Measurements from ENCODE around the gene INPP5F.

INPP5F gene

DNA sequence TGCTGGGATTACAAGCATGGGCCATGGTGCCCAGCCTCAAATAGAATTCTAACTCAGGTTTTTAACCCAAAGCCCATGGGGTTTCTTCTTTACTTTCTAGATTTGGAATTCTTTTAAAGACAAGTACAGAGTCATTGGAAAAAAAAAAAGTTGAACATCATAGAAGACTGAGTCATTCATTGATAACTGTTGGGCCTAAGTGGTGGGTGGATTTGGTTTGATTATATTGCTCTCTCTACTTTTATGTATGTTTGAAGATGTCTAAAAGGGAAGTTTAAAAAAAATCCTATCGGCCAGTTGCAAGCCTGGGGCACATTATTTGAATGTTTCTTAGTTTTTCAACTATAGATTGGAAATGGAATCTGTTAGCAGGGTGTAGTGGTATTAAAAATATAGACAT is 49.7 kb downstream of the INPP5F start:
- no peaks in the 10 kb centered on the region for H3K36me3 ChIP-seq (ENCODE audit: insufficient read depth, insufficient read length, low read length)
- DNase-seq (ENCODE audit: low read depth, low spot score): no peak
- no peaks in the 10 kb centered on the region for H3K4me1 ChIP-seq (ENCODE audit: insufficient read depth, insufficient read length)
- no peak overlapping the region for H3K9ac ChIP-seq (ENCODE audit: insufficient read length, low read depth)
- H3K27me3 ChIP-seq (ENCODE audit: insufficient read depth, insufficient read length): no peaks in the 10 kb centered on the region
- no peak for TF ChIP-seq SUZ12 (IDR thresholded peaks at IDR 0.05; ENCODE audit: extremely low read depth, insufficient read depth, insufficient read length)
- no peak for TF ChIP-seq ZNF274 (IDR thresholded peaks at IDR 0.05; ENCODE audit: low read depth, low read length)
- no peak for TF ChIP-seq YY1 (IDR thresholded peaks at IDR 0.05; ENCODE audit: insufficient read depth, insufficient read length)
- no peaks in the 10 kb centered on the region for H3K9me3 ChIP-seq (ENCODE audit: insufficient read depth, low read length)
- H3K4me3 ChIP-seq (ENCODE audit: insufficient read length, low read depth): no peak overlapping the region

DNA sequence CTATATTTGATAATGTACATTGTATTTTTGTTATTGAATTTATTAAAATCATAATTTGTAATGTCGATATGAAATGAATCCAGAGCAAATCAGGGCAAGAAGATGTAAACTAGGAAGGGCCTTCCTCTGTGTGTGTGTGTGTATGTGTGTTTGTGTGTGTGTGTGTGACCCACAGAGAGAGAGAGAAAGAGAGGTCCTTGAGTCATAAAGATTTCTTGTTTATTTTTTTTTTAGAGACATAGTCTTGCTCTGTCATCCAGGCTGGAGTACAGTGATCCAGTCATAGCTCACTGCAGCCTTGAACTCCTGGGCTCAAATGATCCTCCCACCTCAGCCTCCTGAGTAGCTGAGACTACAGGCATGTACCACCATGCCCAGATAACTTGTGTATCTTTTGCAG is 50.7 kb downstream of the INPP5F start:
- no peak for DNase-seq (ENCODE audit: low read depth, low spot score)
- Histone ChIP-seq H3K4me3 (ENCODE audit: insufficient read length, low read depth) (no peak overlapping the region), H3K36me3 (ENCODE audit: insufficient read depth, insufficient read length, low read length) (no peaks in the 10 kb centered on the region), H3K27me3 (ENCODE audit: insufficient read depth, insufficient read length) (no peaks in the 10 kb centered on the region), H3K9me3 (ENCODE audit: insufficient read depth, low read length) (no peaks in the 10 kb centered on the region), H3K9ac (ENCODE audit: insufficient read length, low read depth) (no peak overlapping the region), H3K4me1 (ENCODE audit: insufficient read depth, insufficient read length) (no peaks in the 10 kb centered on the region)
- TF ChIP-seq YY1 (IDR thresholded peaks at IDR 0.05; ENCODE audit: insufficient read depth, insufficient read length) (no peak), ZNF274 (IDR thresholded peaks at IDR 0.05; ENCODE audit: low read depth, low read length) (no peak), SUZ12 (IDR thresholded peaks at IDR 0.05; ENCODE audit: extremely low read depth, insufficient read depth, insufficient read length) (no peak)

DNA sequence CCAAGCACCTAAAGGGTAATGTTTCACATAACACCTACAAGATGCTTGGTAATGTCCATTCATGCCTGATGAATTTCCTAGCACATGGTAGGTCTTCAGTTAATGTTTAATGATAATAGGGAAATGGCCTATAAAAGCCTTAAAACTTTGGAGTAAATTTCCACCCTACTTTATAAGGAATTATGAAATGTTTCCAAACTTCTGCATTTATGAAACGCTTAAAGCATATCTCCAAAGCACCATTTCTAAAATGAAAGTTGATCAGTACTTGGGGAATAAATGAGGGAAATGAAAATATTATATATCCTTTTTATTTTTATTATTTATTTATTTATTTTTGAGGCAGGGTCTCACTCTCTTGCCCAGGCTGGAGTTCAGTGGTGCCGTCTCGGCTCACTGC is 51.8 kb downstream of the INPP5F start:
- no peak overlapping the region for H3K9ac ChIP-seq (ENCODE audit: insufficient read length, low read depth)
- no peaks in the 10 kb centered on the region for H3K36me3 ChIP-seq (ENCODE audit: insufficient read depth, insufficient read length, low read length)
- no peaks in the 10 kb centered on the region for H3K9me3 ChIP-seq (ENCODE audit: insufficient read depth, low read length)
- no peak for DNase-seq (ENCODE audit: low read depth, low spot score)
- TF ChIP-seq ZNF274 (IDR thresholded peaks at IDR 0.05; ENCODE audit: low read depth, low read length): no peak
- no peak for TF ChIP-seq SUZ12 (IDR thresholded peaks at IDR 0.05; ENCODE audit: extremely low read depth, insufficient read depth, insufficient read length)
- no peak for TF ChIP-seq YY1 (IDR thresholded peaks at IDR 0.05; ENCODE audit: insufficient read depth, insufficient read length)
- H3K4me1 ChIP-seq (ENCODE audit: insufficient read depth, insufficient read length): no peaks in the 10 kb centered on the region
- H3K27me3 ChIP-seq (ENCODE audit: insufficient read depth, insufficient read length): no peaks in the 10 kb centered on the region
- no peak overlapping the region for H3K4me3 ChIP-seq (ENCODE audit: insufficient read length, low read depth)

DNA sequence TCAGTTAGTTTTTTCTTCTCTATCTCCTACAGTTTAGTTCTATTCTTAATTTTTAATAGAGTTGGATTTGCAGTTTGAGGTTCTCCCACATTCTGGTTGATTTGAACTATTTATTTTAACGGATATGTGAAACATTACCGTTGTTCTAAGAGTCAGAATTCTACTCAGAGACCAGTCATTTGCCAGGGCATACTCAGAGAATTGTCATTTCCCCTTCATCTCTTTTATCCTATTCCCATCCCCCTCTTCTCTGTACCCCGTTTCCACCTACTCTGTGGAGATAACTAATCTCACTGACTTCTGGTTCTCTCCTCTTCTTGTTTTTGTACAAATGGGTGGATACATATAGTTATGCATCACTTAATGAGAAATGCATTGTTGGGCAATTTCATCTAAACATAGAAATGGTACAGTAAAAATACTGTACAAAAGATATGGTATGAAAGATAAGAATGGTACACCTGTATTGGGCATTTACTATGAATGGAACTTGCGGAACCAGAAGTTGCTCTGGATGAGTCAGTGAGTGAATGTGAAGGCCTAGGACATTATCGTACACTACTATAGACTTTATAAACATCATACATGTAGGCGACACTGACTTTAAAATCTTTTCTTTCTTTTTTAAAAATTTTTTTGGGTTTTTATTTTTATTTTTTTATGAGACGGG is 53.1 kb downstream of the INPP5F start:
- no peak for TF ChIP-seq YY1 (IDR thresholded peaks at IDR 0.05; ENCODE audit: insufficient read depth, insufficient read length)
- TF ChIP-seq SUZ12 (IDR thresholded peaks at IDR 0.05; ENCODE audit: extremely low read depth, insufficient read depth, insufficient read length): no peak
- TF ChIP-seq ZNF274 (IDR thresholded peaks at IDR 0.05; ENCODE audit: low read depth, low read length): no peak
- no peak for DNase-seq (ENCODE audit: low read depth, low spot score)
- no peaks in the 10 kb centered on the region for H3K4me1 ChIP-seq (ENCODE audit: insufficient read depth, insufficient read length)
- no peak overlapping the region for H3K9ac ChIP-seq (ENCODE audit: insufficient read length, low read depth)
- H3K9me3 ChIP-seq (ENCODE audit: insufficient read depth, low read length): no peaks in the 10 kb centered on the region
- H3K36me3 ChIP-seq (ENCODE audit: insufficient read depth, insufficient read length, low read length): no peaks in the 10 kb centered on the region
- no peak overlapping the region for H3K4me3 ChIP-seq (ENCODE audit: insufficient read length, low read depth)
- H3K27me3 ChIP-seq (ENCODE audit: insufficient read depth, insufficient read length): no peaks in the 10 kb centered on the region

DNA sequence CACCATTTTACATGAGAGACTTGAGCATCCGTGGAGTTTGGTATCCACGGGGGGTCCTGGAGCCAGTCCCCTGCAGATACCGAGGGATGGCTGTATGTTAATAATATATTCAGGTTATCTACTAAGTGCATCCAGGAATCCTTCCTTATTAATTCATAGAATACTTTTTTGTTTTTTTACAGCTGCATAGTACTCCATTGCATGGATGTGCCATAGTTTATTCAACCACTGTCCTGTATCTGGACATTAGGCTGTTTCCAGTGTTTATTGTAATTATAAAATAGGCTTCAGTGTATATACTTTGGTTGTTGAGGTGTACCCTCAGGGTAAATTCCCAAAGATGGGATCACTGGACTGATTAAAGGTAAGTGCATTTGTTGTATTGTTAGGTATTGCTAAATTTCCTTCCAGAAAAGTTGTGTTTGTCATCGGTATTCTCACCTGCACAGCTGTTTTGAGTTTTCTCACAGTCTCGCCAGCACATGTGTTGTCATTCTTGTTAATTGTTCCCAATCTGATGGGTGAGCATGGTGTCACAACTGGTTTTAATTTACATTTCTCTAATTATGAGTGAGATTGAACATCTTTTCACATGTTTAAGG is 55.1 kb downstream of the INPP5F start:
- no peak for TF ChIP-seq YY1 (IDR thresholded peaks at IDR 0.05; ENCODE audit: insufficient read depth, insufficient read length)
- no peak for TF ChIP-seq SUZ12 (IDR thresholded peaks at IDR 0.05; ENCODE audit: extremely low read depth, insufficient read depth, insufficient read length)
- TF ChIP-seq ZNF274 (IDR thresholded peaks at IDR 0.05; ENCODE audit: low read depth, low read length): no peak
- Histone ChIP-seq H3K4me1 (ENCODE audit: insufficient read depth, insufficient read length) (no peaks in the 10 kb centered on the region), H3K27me3 (ENCODE audit: insufficient read depth, insufficient read length) (no peaks in the 10 kb centered on the region), H3K9ac (ENCODE audit: insufficient read length, low read depth) (no peak overlapping the region), H3K9me3 (ENCODE audit: insufficient read depth, low read length) (no peaks in the 10 kb centered on the region), H3K36me3 (ENCODE audit: insufficient read depth, insufficient read length, low read length) (no peaks in the 10 kb centered on the region), H3K4me3 (ENCODE audit: insufficient read length, low read depth) (no peak overlapping the region)
- DNase-seq (ENCODE audit: low read depth, low spot score): no peak

DNA sequence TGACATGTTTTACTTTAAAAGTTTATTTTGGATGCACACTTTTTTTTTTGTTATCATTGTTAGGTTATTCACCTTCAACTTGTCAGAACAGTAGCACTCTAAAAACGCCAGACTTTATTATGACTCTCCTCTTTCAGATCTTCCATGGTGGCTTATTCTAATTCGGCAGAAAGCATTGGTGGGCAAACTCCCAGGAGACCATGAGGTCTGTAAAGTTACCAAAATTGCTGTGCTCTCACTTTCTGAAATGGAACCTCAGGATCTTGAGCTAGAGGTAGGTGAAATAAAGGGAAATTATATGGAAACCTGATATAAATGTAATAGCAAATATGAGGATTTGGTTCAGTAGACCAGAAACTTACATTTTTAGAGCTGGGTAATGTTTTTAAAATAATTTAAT is 55.6 kb downstream of the INPP5F start:
- no peaks in the 10 kb centered on the region for H3K4me1 ChIP-seq (ENCODE audit: insufficient read depth, insufficient read length)

DNA sequence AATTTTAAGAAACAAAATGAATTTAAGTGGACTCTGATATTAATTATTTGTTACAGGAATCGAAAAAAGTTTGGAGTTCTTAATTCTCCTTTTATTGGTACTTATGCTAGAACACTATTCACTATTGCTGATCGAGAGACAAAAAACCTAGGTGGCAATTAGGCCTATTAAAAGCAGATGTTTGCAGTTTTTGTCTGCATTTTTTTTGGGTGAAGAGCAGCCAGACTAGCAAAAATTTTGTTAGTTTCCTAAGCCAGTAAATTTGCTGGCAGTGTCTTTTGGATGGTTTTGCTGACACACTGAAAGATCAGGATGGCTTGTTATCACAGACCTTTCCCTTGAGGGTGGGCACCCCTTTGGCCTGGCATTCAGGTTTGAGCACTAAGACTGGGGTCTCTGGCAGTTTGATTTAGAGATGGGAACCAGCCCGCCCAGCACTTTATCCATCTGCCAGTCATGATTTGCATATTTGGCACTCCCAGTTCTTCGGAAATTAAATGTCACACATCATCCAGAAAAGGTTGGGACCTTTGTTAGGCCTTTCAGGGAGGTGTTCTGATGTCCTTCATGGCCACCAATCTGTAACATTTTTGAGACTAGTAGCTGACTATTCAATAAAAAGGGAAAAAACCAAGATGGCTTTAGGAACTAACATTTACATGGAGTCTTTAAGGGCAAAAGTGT is 57.3 kb downstream of the INPP5F start:
- H3K9ac ChIP-seq (ENCODE audit: insufficient read length, low read depth): no peak overlapping the region
- H3K4me1 ChIP-seq (ENCODE audit: insufficient read depth, insufficient read length): peaks cover 3% of the 10 kb centered on the region
- no peak for DNase-seq (ENCODE audit: low read depth, low spot score)
- no peaks in the 10 kb centered on the region for H3K9me3 ChIP-seq (ENCODE audit: insufficient read depth, low read length)
- TF ChIP-seq SUZ12 (IDR thresholded peaks at IDR 0.05; ENCODE audit: extremely low read depth, insufficient read depth, insufficient read length) (no peak), ZNF274 (IDR thresholded peaks at IDR 0.05; ENCODE audit: low read depth, low read length) (no peak), YY1 (IDR thresholded peaks at IDR 0.05; ENCODE audit: insufficient read depth, insufficient read length) (no peak)
- H3K36me3 ChIP-seq (ENCODE audit: insufficient read depth, insufficient read length, low read length): no peaks in the 10 kb centered on the region
- no peak overlapping the region for H3K4me3 ChIP-seq (ENCODE audit: insufficient read length, low read depth)
- H3K27me3 ChIP-seq (ENCODE audit: insufficient read depth, insufficient read length): no peaks in the 10 kb centered on the region

More for the DNA sequence above, 55.6 kb downstream of the INPP5F start:
- no peak overlapping the region for H3K9ac ChIP-seq (ENCODE audit: insufficient read length, low read depth)
- no peak for DNase-seq (ENCODE audit: low read depth, low spot score)
- no peaks in the 10 kb centered on the region for H3K9me3 ChIP-seq (ENCODE audit: insufficient read depth, low read length)
- no peaks in the 10 kb centered on the region for H3K36me3 ChIP-seq (ENCODE audit: insufficient read depth, insufficient read length, low read length)
- no peaks in the 10 kb centered on the region for H3K27me3 ChIP-seq (ENCODE audit: insufficient read depth, insufficient read length)
- TF ChIP-seq YY1 (IDR thresholded peaks at IDR 0.05; ENCODE audit: insufficient read depth, insufficient read length) (no peak), ZNF274 (IDR thresholded peaks at IDR 0.05; ENCODE audit: low read depth, low read length) (no peak), SUZ12 (IDR thresholded peaks at IDR 0.05; ENCODE audit: extremely low read depth, insufficient read depth, insufficient read length) (no peak)
- no peak overlapping the region for H3K4me3 ChIP-seq (ENCODE audit: insufficient read length, low read depth)

All from NT2/D1 (cell line).